A549 (cell line): ENCODE results near the gene CELF2. TPM values are rescaled to one million over a fixed set of nuclear protein-coding genes. Genes with fewer than 3 reads are reported as not detected.

ENCODE experiments used
- ATAC-seq, 2 experiments: fragments of 200-7000 bp in 1 of 2; fragments of >200 bp in 1 of 2; cut with Nextera tagmentation in 1 of 2; cut with Tn5 transposase in 1 of 2; 3 replicates each; pipeline versions ENCODE4 v1.8.0 to v1.9.1; 2018 to 2020; ENCODE audit warnings: mild to moderate bottlenecking in 1 of 2, moderate library complexity in 1 of 2
- CTCF ChIA-PET: fragments of 300-600 bp; sonication (Branson Sonifier 250); formaldehyde crosslinking; extraction: SDS; loops from one replicate; lab custom pipeline; 2021; ENCODE audit warnings: antibody characterized with exemption, inconsistent platforms; lab: Yijun Ruan, JAX
- POLR2A ChIA-PET: fragments of 350-600 bp; formaldehyde crosslinking; extraction: SDS; loops from one replicate; lab custom pipeline; 2021; ENCODE audit warnings: antibody characterized with exemption, inconsistent platforms; lab: Yijun Ruan, JAX
- DNase-seq, 2 experiments: peaks; one replicate each; pipeline versions ENCODE4 v3.0.0 to v3.0.0-alpha.2; 2011 to 2016; ENCODE audit warnings: low read depth in 1 of 2, low spot score in 1 of 2
- FAIRE-seq: peaks from 2 replicates; lab custom pipeline; 2011; peaks lifted over from hg19 to GRCh38; lab: Jason Lieb, UNC
- H3K27ac ChIP-seq, 2 experiments: fragments of >200 bp; sonication (Bioruptor Twin); formaldehyde crosslinking; 3 replicates each; pipeline ENCODE4 v1.5.1; 2016 to 2017
- H3K4me1 ChIP-seq: fragments of >200 bp; sonication (Bioruptor Twin); formaldehyde crosslinking; 3 replicates; pipeline ENCODE4 v1.6.1; 2016
- H3K4me2 ChIP-seq: fragments of >200 bp; sonication (Bioruptor Twin); formaldehyde crosslinking; 3 replicates; pipeline ENCODE4 v1.6.1; 2016
- H3K4me3 ChIP-seq: fragments of >200 bp; sonication (Bioruptor Twin); formaldehyde crosslinking; 3 replicates; pipeline ENCODE4 v1.5.1; 2016
- H3K9me3 ChIP-seq: fragments of >200 bp; sonication (Bioruptor Twin); formaldehyde crosslinking; 3 replicates; pipeline ENCODE4 v1.6.1; 2016
- CBX8 ChIP-seq: fragments of 200-600 bp; sonication (generic); IDR thresholded peaks from 2 replicates; pipeline ENCODE4 v1.6.1; 2016
- CHD2 ChIP-seq: fragments of 150-350 bp; IDR thresholded peaks from 2 replicates; pipeline ENCODE4 v1.6.1; 2014; ENCODE audit warnings: low read length; ENCODE audit not compliant: partially characterized antibody
- FOSB ChIP-seq: fragments of 250-450 bp; sonication (Bioruptor Pico); IDR thresholded peaks from 2 replicates; pipeline ENCODE4 v1.5.0; 2020; ENCODE audit warnings: mild to moderate bottlenecking, moderate library complexity
- FOXS1 ChIP-seq: fragments of 250-450 bp; sonication (Bioruptor Pico); IDR thresholded peaks from 2 replicates; pipeline ENCODE4 v1.5.0; 2020; ENCODE audit warnings: mild to moderate bottlenecking, moderate library complexity
- HDAC2 ChIP-seq: fragments of 200-600 bp; sonication (generic); IDR thresholded peaks from 2 replicates; pipeline ENCODE4 v1.6.1; 2016
- HEYL ChIP-seq: fragments of 250-450 bp; sonication (Bioruptor Pico); IDR thresholded peaks from 2 replicates; pipeline ENCODE4 v1.8.0; 2021; ENCODE audit warnings: mild to moderate bottlenecking, moderate library complexity
- MAFK ChIP-seq: fragments of 450-650 bp; IDR thresholded peaks from 2 replicates; pipeline ENCODE4 v1.6.1; 2014; ENCODE audit not compliant: partially characterized antibody
- NPAS2 ChIP-seq: fragments of 250-450 bp; sonication (Bioruptor Pico); IDR thresholded peaks from 2 replicates; pipeline ENCODE4 v1.8.0; 2022; ENCODE audit warnings: mild to moderate bottlenecking, moderate library complexity, borderline replicate concordance
- NR3C1 ChIP-seq: fragments of >200 bp; sonication (Bioruptor Twin); formaldehyde crosslinking; IDR thresholded peaks from 3 replicates; pipeline ENCODE4 v1.6.1; 2017
- POLR2A ChIP-seq: IDR thresholded peaks from 2 replicates; pipeline ENCODE4 v1.6.1; 2012; ENCODE audit warnings: mild to moderate bottlenecking, low read length
- RAD21 ChIP-seq, 2 experiments: fragments of >200 bp in 1 of 2; sonication (Bioruptor Twin) in 1 of 2; formaldehyde crosslinking in 1 of 2; IDR thresholded peaks in 1 of 2; conservative IDR thresholded peaks in 1 of 2; 2 replicates in 1 of 2; 3 replicates in 1 of 2; pipeline ENCODE4 v1.6.1; 2012 to 2018; ENCODE audit warnings: inconsistent platforms in 1 of 2
- RCOR1 ChIP-seq: fragments of 150-350 bp; IDR thresholded peaks from 2 replicates; pipeline ENCODE4 v1.6.1; 2014; ENCODE audit warnings: antibody characterized with exemption, low read length, low read depth
- RNF2 ChIP-seq: fragments of 200-600 bp; sonication (generic); IDR thresholded peaks from 2 replicates; pipeline ENCODE4 v1.6.1; 2016; ENCODE audit warnings: low read depth, mild to moderate bottlenecking, antibody characterized with exemption, moderate library complexity, borderline replicate concordance
- TP53 ChIP-seq: fragments of 250-450 bp; sonication (Bioruptor Pico); IDR thresholded peaks from 2 replicates; pipeline ENCODE4 v1.5.0; 2021; ENCODE audit warnings: mild to moderate bottlenecking, moderate library complexity
- WGBS: methylation state at CpG from one replicate; pipeline ENCODE4 v1.1.6; 2017; ENCODE audit errors: missing lambda C conversion rate; 5-methylcytosine and 5-hydroxymethylcytosine counted together
- polyA plus RNA-seq, 4 experiments: library from polyadenylated mRNA; depleted of rRNA in 3 of 4; stranded (reverse); fragments of >200 nt; fragmentation: RNase III in 1 of 4; extraction: RNeasy Plus Mini Kit Qiagen cat#74134 plus additional on column Dnase treatment in 1 of 4; gene quantifications; 2 replicates in 3 of 4; 3 replicates in 1 of 4; pipeline ENCODE4 v1.2.3, GENCODE V29; 2011 to 2017
- TF ChIP-seq, protein P1 (sequence below): fragments of >200 bp; sonication (Bioruptor Twin); formaldehyde crosslinking; IDR thresholded peaks from 2 replicates; pipeline ENCODE4 v1.6.1; 2016
- TF ChIP-seq, protein P2 (sequence below): IDR thresholded peaks from 2 replicates; pipeline ENCODE4 v1.6.1; 2012
- TF ChIP-seq, protein P3 (sequence below): fragments of >200 bp; sonication (Bioruptor Twin); formaldehyde crosslinking; IDR thresholded peaks from 3 replicates; pipeline ENCODE4 v1.5.1; 2016
- TF ChIP-seq, protein P4 (sequence below): IDR thresholded peaks from 2 replicates; pipeline ENCODE4 v1.6.1; 2012; ENCODE audit warnings: low read depth, borderline replicate concordance
- TF ChIP-seq, protein P5 (sequence below): fragments of 200-600 bp; sonication (generic); IDR thresholded peaks from 2 replicates; pipeline ENCODE4 v1.6.1; 2016; ENCODE audit warnings: antibody characterized with exemption, mild to moderate bottlenecking, moderate library complexity

Gene CELF2
- polyA plus RNA-seq, 2 of the 4 experiments (the other 2 are of a cell fraction), result 0.01 to 0.03 TPM

DNA sequence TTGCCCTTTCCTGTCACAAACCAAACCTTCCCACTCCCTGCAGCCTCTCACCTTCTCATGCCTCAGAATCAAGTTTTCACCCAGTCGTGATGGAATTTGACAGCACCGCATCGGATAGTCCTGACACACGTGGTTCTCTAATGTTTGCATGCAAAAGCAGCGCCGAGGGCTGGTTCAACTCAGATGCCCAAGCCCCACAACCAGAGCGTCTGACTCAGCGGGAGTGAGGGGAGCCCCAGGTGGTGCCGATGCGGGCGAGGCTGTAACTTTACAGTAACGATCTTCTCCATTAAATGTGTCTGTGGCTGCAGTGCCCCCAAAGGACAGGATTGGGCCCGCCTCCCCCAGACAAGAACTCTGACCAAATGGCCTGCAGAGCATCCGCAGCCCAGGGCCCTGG is 284.5 kb downstream of the CELF2 start:
- WGBS, result 69% methylated on average over 14 of the region's 14 CpGs
- Histone ChIP-seq H3K9me3 (no peaks in the 10 kb centered on the region), H3K27ac (no peak overlapping the region), H3K4me1 (no peaks in the 10 kb centered on the region), H3K4me3 (no peak overlapping the region), H3K4me2 (no peak overlapping the region)
- no peak for FAIRE-seq
- TF ChIP-seq POLR2A (no peak), RNF2 (no peak), MAFK (no peak), HEYL (CRISPR knock-in tag) (no peak), RAD21 (conservative IDR thresholded peaks at IDR 0.05 in 1 of 2, IDR thresholded peaks at IDR 0.05 in 1 of 2) (no peak), TP53 (no peak), RCOR1 (no peak), FOSB (CRISPR knock-in tag) (no peak)
- TF ChIP-seq, protein P1, sequence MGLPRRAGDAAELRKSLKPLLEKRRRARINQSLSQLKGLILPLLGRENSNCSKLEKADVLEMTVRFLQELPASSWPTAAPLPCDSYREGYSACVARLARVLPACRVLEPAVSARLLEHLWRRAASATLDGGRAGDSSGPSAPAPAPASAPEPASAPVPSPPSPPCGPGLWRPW, result no peak
- TF ChIP-seq, protein P2, sequence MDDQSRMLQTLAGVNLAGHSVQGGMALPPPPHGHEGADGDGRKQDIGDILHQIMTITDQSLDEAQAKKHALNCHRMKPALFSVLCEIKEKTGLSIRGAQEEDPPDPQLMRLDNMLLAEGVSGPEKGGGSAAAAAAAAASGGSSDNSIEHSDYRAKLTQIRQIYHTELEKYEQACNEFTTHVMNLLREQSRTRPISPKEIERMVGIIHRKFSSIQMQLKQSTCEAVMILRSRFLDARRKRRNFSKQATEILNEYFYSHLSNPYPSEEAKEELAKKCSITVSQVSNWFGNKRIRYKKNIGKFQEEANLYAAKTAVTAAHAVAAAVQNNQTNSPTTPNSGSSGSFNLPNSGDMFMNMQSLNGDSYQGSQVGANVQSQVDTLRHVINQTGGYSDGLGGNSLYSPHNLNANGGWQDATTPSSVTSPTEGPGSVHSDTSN, result no peak
- TF ChIP-seq, protein P3, sequence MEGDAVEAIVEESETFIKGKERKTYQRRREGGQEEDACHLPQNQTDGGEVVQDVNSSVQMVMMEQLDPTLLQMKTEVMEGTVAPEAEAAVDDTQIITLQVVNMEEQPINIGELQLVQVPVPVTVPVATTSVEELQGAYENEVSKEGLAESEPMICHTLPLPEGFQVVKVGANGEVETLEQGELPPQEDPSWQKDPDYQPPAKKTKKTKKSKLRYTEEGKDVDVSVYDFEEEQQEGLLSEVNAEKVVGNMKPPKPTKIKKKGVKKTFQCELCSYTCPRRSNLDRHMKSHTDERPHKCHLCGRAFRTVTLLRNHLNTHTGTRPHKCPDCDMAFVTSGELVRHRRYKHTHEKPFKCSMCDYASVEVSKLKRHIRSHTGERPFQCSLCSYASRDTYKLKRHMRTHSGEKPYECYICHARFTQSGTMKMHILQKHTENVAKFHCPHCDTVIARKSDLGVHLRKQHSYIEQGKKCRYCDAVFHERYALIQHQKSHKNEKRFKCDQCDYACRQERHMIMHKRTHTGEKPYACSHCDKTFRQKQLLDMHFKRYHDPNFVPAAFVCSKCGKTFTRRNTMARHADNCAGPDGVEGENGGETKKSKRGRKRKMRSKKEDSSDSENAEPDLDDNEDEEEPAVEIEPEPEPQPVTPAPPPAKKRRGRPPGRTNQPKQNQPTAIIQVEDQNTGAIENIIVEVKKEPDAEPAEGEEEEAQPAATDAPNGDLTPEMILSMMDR, result no peak
- TF ChIP-seq, protein P4, sequence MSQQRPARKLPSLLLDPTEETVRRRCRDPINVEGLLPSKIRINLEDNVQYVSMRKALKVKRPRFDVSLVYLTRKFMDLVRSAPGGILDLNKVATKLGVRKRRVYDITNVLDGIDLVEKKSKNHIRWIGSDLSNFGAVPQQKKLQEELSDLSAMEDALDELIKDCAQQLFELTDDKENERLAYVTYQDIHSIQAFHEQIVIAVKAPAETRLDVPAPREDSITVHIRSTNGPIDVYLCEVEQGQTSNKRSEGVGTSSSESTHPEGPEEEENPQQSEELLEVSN, result no peak
- ChIA-PET CTCF (no interaction called here), POLR2A (no interaction called here)
- DNase-seq, result no peak
- ATAC-seq, result no peak

DNA sequence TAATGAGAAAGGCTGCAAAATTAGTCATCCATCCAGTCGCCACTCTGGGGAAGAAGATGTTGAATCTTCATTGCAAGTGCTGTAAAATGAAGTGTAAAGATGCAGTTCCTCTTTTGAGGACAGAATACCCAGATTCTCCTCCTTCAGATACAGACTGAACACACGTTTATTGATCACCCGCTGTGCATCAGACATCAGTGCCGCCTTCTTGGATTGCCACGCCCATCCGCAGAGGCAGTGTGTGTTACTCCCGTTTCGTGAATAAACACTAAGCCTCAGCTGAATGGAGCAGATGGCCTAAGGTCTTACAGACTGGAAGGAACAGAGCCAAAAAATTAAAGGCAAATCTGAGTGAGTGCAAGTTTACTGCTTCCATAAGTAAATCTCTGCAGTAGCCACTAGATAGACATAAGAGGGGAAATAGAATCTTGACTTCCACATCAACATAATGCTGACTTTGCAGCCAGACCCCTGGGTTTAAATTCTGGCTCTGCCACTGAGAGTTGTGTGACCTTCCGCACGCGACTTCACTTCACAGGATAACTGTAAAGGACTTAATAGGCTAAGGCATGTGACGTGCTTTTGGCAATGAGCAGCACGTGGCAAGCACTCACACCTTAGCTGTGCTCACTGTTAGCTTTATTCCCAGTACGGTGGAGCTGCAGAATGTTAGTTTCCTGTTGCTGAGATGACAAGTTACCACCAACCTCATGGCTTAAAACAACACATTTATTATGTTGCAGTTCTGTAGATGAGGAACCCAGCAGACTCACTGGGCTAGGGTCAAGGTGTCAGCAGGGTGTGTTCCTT is 285.9 kb downstream of the CELF2 start:
- ChIA-PET POLR2A (interaction anchor here (0.5 kb wide), 1 partner anchor 83 kb away, joined by 3 read pairs; no protein-coding TSS in a partner anchor), CTCF (interaction anchor here (1.2 kb wide), 2 partner anchors 14 to 45 kb away, joined by 3 read pairs; no protein-coding TSS in a partner anchor)
- ATAC-seq (no peak), DNase-seq (no peak)
- TF ChIP-seq CHD2, result no peak
- no peak for TF ChIP-seq CBX8
- TF ChIP-seq MAFK, result peak; percentile 8
- TF ChIP-seq, all 56 proteins: peak for 1
- no peak for FAIRE-seq
- no peak overlapping the region for H3K4me3 ChIP-seq
- 45% methylated on average over 13 of the region's 14 CpGs for WGBS
- 0 out of 3 replicates have a peak, but pooled peaks cover 2% of the 10 kb centered on the region for H3K9me3 ChIP-seq
- no peak overlapping the region for H3K4me2 ChIP-seq
- H3K4me1 ChIP-seq, result no peaks in the 10 kb centered on the region
- no peak overlapping the region for H3K27ac ChIP-seq

DNA sequence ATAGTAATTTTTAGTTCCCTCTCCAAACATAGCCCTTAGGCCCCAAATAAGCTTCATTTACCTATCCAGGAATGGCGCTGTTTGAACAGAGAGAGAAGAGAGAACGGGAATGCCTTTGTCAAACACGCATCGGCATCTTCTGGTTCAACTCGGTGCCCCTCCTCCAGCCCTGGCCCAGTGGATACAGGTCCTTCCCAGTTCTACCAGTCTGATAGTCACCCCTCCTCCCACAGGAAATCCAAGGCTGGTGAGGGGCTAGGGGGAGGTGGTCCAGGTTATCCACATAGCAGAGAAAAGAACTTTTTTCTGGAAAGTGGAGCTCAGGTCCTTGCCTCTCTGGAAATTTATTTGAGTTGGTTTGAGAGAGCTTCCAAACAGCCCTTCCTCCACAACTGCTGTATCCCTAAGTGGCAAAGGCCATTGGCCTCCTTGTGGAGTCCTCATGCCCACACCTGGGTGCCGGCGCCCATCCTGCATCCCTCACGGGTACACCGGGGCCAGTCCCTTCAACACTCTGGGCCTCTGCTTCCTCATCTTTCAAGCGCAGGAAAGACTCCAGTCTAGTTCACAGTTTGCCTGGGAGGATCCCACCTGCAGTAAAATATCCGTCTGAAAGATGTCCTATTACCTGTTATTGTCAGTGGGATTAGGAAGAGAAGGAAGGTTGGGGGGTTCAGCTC is 287.4 kb downstream of the CELF2 start:
- Histone ChIP-seq H3K4me1 (no peaks in the 10 kb centered on the region), H3K9me3 (0 out of 3 replicates have a peak, but pooled peaks cover 2% of the 10 kb centered on the region), H3K4me2 (no peak overlapping the region), H3K27ac (no peak overlapping the region), H3K4me3 (no peak overlapping the region)
- no peak for DNase-seq
- ATAC-seq, result no peak
- FAIRE-seq, result no peak
- CTCF ChIA-PET, result interaction anchor here (1.1 to 1.4 kb wide), 4 partner anchors 10 to 47 kb away, joined by 3 to 4 read pairs (median 3); no protein-coding TSS in a partner anchor
- WGBS, result 42% methylated on average over 7 of the region's 11 CpGs
- POLR2A ChIA-PET, result no interaction called here
- TF ChIP-seq HDAC2, result no peak
- no peak for TF ChIP-seq NPAS2
- TF ChIP-seq RAD21 (conservative IDR thresholded peaks at IDR 0.05 in 1 of 2, IDR thresholded peaks at IDR 0.05 in 1 of 2), result no peak
- TF ChIP-seq, protein P3, result no peak
- TF ChIP-seq FOXS1 (CRISPR knock-in tag), result no peak
- TF ChIP-seq NR3C1, result no peak
- TF ChIP-seq, protein P5, sequence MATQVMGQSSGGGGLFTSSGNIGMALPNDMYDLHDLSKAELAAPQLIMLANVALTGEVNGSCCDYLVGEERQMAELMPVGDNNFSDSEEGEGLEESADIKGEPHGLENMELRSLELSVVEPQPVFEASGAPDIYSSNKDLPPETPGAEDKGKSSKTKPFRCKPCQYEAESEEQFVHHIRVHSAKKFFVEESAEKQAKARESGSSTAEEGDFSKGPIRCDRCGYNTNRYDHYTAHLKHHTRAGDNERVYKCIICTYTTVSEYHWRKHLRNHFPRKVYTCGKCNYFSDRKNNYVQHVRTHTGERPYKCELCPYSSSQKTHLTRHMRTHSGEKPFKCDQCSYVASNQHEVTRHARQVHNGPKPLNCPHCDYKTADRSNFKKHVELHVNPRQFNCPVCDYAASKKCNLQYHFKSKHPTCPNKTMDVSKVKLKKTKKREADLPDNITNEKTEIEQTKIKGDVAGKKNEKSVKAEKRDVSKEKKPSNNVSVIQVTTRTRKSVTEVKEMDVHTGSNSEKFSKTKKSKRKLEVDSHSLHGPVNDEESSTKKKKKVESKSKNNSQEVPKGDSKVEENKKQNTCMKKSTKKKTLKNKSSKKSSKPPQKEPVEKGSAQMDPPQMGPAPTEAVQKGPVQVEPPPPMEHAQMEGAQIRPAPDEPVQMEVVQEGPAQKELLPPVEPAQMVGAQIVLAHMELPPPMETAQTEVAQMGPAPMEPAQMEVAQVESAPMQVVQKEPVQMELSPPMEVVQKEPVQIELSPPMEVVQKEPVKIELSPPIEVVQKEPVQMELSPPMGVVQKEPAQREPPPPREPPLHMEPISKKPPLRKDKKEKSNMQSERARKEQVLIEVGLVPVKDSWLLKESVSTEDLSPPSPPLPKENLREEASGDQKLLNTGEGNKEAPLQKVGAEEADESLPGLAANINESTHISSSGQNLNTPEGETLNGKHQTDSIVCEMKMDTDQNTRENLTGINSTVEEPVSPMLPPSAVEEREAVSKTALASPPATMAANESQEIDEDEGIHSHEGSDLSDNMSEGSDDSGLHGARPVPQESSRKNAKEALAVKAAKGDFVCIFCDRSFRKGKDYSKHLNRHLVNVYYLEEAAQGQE, result no peak
